ENCODE measurements around the gene SMIM35.
"Not testable (repeated sequence)": the region's sequence is repeated elsewhere in the genome, so short reads cannot be mapped to it uniquely, and the experiment has no call there.

The SMIM35 gene

DNA sequence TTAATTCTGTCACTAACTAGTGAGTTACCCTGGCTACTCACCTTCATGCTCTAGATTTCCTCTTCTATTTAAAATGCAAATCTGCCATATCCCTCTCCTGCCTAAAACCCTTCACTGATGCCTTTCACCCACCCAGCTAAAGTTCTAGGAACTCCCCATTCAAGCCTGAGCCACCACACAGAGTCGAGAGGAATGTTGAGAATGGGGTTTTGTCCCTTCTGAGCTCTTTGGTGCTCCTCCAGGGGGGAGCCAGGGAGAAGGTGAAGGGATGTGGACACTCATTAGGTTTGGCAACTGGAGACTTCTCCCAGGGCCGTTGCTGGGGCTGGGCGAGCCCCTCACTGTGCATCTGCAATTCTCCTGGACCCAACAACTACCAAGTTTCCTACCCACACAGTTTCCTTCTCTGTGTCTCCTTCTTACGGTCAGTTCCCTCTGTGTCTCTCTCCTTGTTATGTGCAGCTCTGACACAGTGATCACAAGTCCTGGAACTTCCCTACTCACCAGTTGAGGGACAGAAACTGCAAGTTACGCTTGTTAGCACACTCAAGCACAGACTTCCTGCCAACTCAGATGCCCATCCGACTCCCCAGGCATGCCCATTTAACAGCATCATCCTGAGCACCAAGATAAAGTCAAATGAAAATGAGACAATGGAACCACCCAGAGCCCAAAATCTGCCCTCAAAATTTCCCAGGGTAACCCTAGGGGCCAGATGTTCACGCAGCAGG is 107.1 kb downstream of the SMIM35 start:
- H3K27ac Mint-ChIP-seq = peak overlapping the region; percentile 89
- H3K27me3 Mint-ChIP-seq = no peaks in the 10 kb centered on the region
- DNase-seq = peak; percentile 39
- H3K4me3 Mint-ChIP-seq = peak overlapping the region; percentile 6
- H3K9me3 Mint-ChIP-seq = no peaks in the 10 kb centered on the region
- peaks cover 24% of the 10 kb centered on the region for H3K36me3 Mint-ChIP-seq (ENCODE audit: low read depth)
- peaks cover 84% of the 10 kb centered on the region for H3K4me1 Mint-ChIP-seq (ENCODE audit: low read depth)

- Mint-ChIP-seq H3K27me3 (no peaks in the 10 kb centered on the region), H3K9me3 (no peaks in the 10 kb centered on the region), H3K36me3 (ENCODE audit: low read depth) (peaks cover 21% of the 10 kb centered on the region), H3K4me3 (no peak overlapping the region), H3K4me1 (ENCODE audit: low read depth) (peaks cover 84% of the 10 kb centered on the region), H3K27ac (peak overlapping the region; percentile 89)
- no peak for DNase-seq
These were observed 107.8 kb downstream of the SMIM35 start for GRCh38 chr11:117978991-117979390.

DNA sequence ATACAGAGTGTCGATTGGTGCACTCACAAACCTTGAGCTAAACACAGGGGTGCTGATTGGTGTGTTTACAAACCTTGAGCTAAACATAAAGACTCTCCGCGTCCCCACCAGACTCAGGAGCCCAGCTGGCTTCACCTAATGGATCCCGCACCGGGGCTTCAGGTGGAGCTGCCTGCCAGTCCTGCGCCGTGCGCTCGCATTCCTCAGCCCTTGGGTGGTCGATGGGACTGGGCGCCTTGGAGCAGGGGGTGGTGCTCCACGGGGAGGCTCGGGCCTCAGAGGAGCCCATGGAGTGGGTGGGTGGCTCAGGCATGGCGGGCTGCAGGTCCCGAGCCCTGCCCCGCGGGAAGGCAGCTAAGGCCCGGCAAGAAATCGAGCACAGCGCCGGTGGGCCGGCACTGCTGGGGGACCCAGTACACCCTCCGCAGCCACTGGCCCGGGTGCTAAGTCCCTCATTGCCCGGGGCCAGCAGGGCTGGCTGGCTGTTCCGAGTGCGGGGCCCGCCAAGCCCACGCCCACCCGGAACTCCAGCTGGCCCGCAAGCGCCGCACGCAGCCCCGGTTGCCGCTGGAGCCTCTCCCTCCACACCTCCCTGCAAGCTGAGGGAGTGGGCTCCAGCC is 108.4 kb downstream of the SMIM35 start:
- H3K4me3 Mint-ChIP-seq = peak overlapping the region; percentile 49
- peaks cover 20% of the 10 kb centered on the region for H3K36me3 Mint-ChIP-seq (ENCODE audit: low read depth)
- H3K27ac Mint-ChIP-seq, H3K9me3 Mint-ChIP-seq, DNase-seq, H3K27me3 Mint-ChIP-seq: not testable (repeated sequence)
- peaks cover 82% of the 10 kb centered on the region for H3K4me1 Mint-ChIP-seq (ENCODE audit: low read depth)

- H3K9me3 Mint-ChIP-seq, H3K27me3 Mint-ChIP-seq: not testable (repeated sequence)
- peaks cover 82% of the 10 kb centered on the region for H3K4me1 Mint-ChIP-seq (ENCODE audit: low read depth)
- H3K27ac Mint-ChIP-seq = peak overlapping the region; percentile 65
- peak; percentile 41 for DNase-seq
- peaks cover 19% of the 10 kb centered on the region for H3K36me3 Mint-ChIP-seq (ENCODE audit: low read depth)
- peak overlapping the region; percentile 49 for H3K4me3 Mint-ChIP-seq
These were observed 109.0 kb downstream of the SMIM35 start for GRCh38 chr11:117977612-117978264.

DNA sequence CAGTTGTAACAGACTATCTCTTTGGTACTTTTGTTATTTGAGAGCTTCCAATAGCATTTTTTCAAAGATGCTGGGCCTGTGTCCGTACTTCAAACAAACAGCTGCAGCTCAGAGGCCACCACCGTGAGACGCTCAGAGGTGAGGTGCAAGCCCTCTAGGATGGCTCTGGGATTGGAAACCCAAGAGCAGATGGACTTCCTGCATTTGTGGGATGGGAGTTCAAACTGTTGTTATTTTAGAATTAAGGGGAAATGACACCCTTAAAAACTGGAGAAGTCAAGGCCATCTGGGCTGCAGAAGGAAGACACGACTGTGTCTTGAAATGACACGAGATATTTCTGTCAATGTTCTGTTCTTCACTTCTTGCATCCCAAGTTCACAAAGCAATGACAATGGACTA is 109.7 kb downstream of the SMIM35 start:
- peaks cover 19% of the 10 kb centered on the region for H3K36me3 Mint-ChIP-seq (ENCODE audit: low read depth)
- peak overlapping the region; percentile 64 for H3K27ac Mint-ChIP-seq
- DNase-seq = no peak
- no peaks in the 10 kb centered on the region for H3K9me3 Mint-ChIP-seq
- peak overlapping the region; percentile 49 for H3K4me3 Mint-ChIP-seq
- peaks cover 87% of the 10 kb centered on the region for H3K4me1 Mint-ChIP-seq (ENCODE audit: low read depth)
- H3K27me3 Mint-ChIP-seq = no peaks in the 10 kb centered on the region

DNA sequence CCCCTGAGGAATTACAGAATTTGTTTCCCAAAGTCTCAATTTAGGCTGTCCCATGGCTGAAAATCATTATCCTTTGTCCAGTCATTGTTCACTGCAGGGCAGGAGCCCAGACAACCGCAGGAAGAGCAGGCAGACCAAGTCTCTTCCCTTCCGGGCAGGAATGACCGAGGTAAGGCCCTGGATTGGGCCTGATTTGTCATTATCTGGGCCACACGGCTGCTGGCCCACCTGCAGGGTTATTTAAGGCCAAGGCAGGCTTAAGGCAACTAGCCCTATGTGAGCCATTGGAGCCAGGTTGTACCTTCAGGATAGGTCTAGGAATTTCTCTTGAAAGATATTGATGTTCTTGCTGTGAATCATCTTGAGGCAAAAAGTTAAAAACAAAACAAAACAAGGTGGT is 110.3 kb downstream of the SMIM35 start:
- Mint-ChIP-seq H3K27ac (peak overlapping the region; percentile 64), H3K27me3 (no peaks in the 10 kb centered on the region), H3K4me3 (peak overlapping the region; percentile 49), H3K9me3 (no peaks in the 10 kb centered on the region), H3K36me3 (ENCODE audit: low read depth) (peaks cover 19% of the 10 kb centered on the region), H3K4me1 (ENCODE audit: low read depth) (peaks cover 87% of the 10 kb centered on the region)
- no peak for DNase-seq

DNA sequence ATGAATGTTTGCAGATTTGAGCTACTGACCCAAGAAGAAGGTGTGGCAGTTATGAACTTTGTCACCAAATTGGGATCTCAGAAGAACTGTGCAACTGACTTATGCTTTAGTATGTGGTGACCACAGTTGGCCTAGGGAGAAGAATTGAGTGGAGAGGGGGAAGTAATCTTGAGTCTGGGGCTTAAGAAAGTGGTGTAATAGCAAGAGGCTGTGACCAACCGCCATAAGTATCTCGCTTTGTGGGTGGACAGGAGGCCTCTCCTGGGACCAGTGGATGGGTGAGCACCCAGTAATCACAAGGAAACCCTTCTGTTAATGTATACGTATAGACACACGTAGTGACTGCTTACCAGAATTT is 113.3 kb downstream of the SMIM35 start:
- Mint-ChIP-seq H3K4me1 (ENCODE audit: low read depth) (peaks cover 92% of the 10 kb centered on the region), H3K9me3 (no peaks in the 10 kb centered on the region), H3K27me3 (no peaks in the 10 kb centered on the region), H3K36me3 (ENCODE audit: low read depth) (peaks cover 19% of the 10 kb centered on the region), H3K4me3 (no peak overlapping the region), H3K27ac (peak overlapping the region; percentile 29)
- DNase-seq = no peak

GRCh38 chr11:117972629-117973502 is 113.9 kb downstream of the SMIM35 start:
- Mint-ChIP-seq H3K36me3 (ENCODE audit: low read depth) (peaks cover 16% of the 10 kb centered on the region), H3K4me1 (ENCODE audit: low read depth) (peaks cover 90% of the 10 kb centered on the region), H3K9me3 (no peaks in the 10 kb centered on the region), H3K27ac (peak overlapping the region; percentile 29), H3K27me3 (no peaks in the 10 kb centered on the region), H3K4me3 (no peak overlapping the region)
- no peak for DNase-seq

DNA sequence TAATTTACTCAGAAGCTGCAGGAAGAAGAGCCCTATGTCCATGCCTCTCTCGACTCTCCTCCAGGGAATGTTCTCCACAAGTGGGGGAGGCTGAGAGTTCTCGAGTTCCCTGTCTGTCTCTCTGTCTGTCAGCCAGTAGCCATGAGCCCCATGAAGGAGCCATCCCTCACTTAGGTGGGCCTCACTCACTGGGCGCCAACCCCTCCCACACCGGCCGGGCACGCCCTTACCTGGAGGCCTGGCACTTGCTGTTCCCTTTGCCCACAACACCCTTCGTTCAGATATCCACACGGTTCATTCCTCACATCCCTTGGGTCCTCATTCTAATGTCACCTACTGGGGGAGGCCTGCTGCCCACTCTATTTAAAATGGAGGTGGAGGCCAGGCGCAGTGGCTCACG is 114.7 kb downstream of the SMIM35 start:
- peaks cover 82% of the 10 kb centered on the region for H3K4me1 Mint-ChIP-seq (ENCODE audit: low read depth)
- no peaks in the 10 kb centered on the region for H3K9me3 Mint-ChIP-seq
- no peaks in the 10 kb centered on the region for H3K27me3 Mint-ChIP-seq
- peak overlapping the region; percentile 61 for H3K27ac Mint-ChIP-seq
- DNase-seq = no peak
- H3K36me3 Mint-ChIP-seq (ENCODE audit: low read depth) = peaks cover 7% of the 10 kb centered on the region
- no peak overlapping the region for H3K4me3 Mint-ChIP-seq

DNA sequence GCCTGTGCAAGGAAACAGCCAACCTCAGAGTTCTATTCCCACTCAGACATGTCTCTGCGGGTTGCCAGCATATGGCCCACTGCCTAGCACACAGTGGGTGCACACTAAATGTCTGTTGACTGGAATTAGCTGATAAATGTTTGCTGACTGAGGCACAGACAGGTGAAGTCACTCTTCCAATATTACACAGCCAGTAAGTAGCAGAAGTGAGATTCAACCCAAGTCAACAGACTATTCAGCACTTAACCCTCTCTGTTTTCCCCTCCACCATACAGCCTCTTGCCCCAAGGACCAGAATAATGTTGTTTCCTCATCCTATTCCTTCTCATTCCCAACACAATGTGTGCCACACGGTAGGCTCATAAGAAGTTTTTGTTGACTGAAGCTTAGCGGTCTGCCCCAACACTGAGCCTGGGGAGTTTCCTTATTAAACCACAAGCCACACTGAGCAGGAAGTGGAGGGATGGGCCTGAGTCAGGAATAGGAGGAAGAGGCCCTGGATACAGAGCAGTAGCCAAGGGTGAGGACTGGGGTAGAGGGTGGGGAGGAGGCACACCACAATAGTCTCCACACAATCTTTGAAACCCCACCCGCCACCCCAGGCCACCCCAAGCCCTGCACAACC is 116.3 kb downstream of the SMIM35 start:
- DNase-seq = peak; percentile 39
- peak overlapping the region; percentile 86 for H3K27ac Mint-ChIP-seq
- H3K4me3 Mint-ChIP-seq = peak overlapping the region; percentile 40
- peaks cover 71% of the 10 kb centered on the region for H3K4me1 Mint-ChIP-seq (ENCODE audit: low read depth)
- no peaks in the 10 kb centered on the region for H3K36me3 Mint-ChIP-seq (ENCODE audit: low read depth)
- H3K27me3 Mint-ChIP-seq = no peaks in the 10 kb centered on the region
- H3K9me3 Mint-ChIP-seq = no peaks in the 10 kb centered on the region

- Mint-ChIP-seq H3K27me3 (no peaks in the 10 kb centered on the region), H3K4me3 (no peak overlapping the region), H3K27ac (no peak overlapping the region)
These were observed 117.4 kb downstream of the SMIM35 start for GRCh38 chr11:117969160-117969991.

GRCh38 chr11:117966908-117967307 is 119.9 kb downstream of the SMIM35 start:
- H3K27ac Mint-ChIP-seq = no peak overlapping the region
- H3K9me3 Mint-ChIP-seq = no peaks in the 10 kb centered on the region
- peaks cover 39% of the 10 kb centered on the region for H3K4me1 Mint-ChIP-seq (ENCODE audit: low read depth)
- no peaks in the 10 kb centered on the region for H3K27me3 Mint-ChIP-seq
- no peaks in the 10 kb centered on the region for H3K36me3 Mint-ChIP-seq (ENCODE audit: low read depth)
- no peak overlapping the region for H3K4me3 Mint-ChIP-seq
- DNase-seq = no peak

More at GRCh38 chr11:117969160-117969991, 117.4 kb downstream of the SMIM35 start:
- H3K4me1 Mint-ChIP-seq (ENCODE audit: low read depth) = peaks cover 62% of the 10 kb centered on the region
- no peaks in the 10 kb centered on the region for H3K36me3 Mint-ChIP-seq (ENCODE audit: low read depth)
- no peaks in the 10 kb centered on the region for H3K9me3 Mint-ChIP-seq
- no peak for DNase-seq

DNA sequence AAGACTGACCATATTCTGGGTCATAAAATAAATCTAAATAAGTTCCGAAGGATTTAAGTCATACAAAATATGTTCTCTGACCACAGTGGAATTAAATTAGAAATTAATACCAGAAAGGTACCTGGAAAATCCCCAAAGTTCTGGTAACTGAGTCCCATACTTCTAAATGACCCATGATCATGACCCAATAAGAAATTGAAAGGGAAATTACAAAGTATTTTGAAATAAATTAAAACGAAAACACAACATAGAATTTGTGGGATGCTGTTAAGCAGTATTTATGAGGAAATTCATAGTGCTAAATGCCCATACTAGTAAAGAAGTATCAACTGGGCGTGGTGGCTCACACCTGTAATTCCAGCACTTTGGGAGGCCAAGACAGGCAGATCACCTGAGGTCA is 123.9 kb downstream of the SMIM35 start:
- H3K27ac Mint-ChIP-seq = no peak overlapping the region
- H3K4me1 Mint-ChIP-seq (ENCODE audit: low read depth) = peaks cover 32% of the 10 kb centered on the region
- H3K36me3 Mint-ChIP-seq (ENCODE audit: low read depth) = peaks cover 5% of the 10 kb centered on the region
- H3K4me3 Mint-ChIP-seq = no peak overlapping the region
- peaks cover 10% of the 10 kb centered on the region for H3K9me3 Mint-ChIP-seq
- no peaks in the 10 kb centered on the region for H3K27me3 Mint-ChIP-seq
- no peak for DNase-seq

All from activated T-cell treated with anti-CD3 and anti-CD28 coated beads, Interleukin-2, amount 50 U/mL, for 24 hours (primary cell).